ENCODE results near the gene ARHGAP33.
A peak's percentile ranks its signal among the peaks of the same experiment; 100 is the strongest.
"Not testable (repeated sequence)": the region's sequence is repeated elsewhere in the genome, so short reads cannot be mapped to it uniquely, and the experiment has no call there.

Gene ARHGAP33

GRCh38 chr19:35756377-35757230 is 18.8 kb upstream of the ARHGAP33 start, which contains the start of gene HSPB6:
HSPB6 (minus strand) TSS chr19:35757029; CDS start chr19:35757008, 21 bp downstream.
- DNase-seq, result peak; percentile 13

- DNase-seq, result peak; percentile 58
Observed at GRCh38 chr19:35757231-35757748, 18.1 kb upstream of the ARHGAP33 start.

GRCh38 chr19:35757749-35758608 is 17.4 kb upstream of the ARHGAP33 start, which contains the start of gene PROSER3:
PROSER3 (plus strand) TSS chr19:35758176; CDS start chr19:35758216, 40 bp downstream.
- peak; percentile 97 for DNase-seq

GRCh38 chr19:35759697-35760096 is 15.7 kb upstream of the ARHGAP33 start:
- DNase-seq, result no peak

- DNase-seq, result no peak
Observed at GRCh38 chr19:35760711-35761349, 14.5 kb upstream of the ARHGAP33 start.

GRCh38 chr19:35764432-35765315 is 10.7 kb upstream of the ARHGAP33 start:
- peak; percentile 10 for DNase-seq

- peak; percentile 15 for DNase-seq
Observed at GRCh38 chr19:35766571-35767104, 8.7 kb upstream of the ARHGAP33 start.

GRCh38 chr19:35767288-35768081 is 7.9 kb upstream of the ARHGAP33 start:
- peak; percentile 13 for DNase-seq

- DNase-seq, result no peak
Observed at GRCh38 chr19:35768082-35768421, 7.3 kb upstream of the ARHGAP33 start.

- DNase-seq, result not testable (repeated sequence)
Observed at GRCh38 chr19:35772362-35772761, 3.0 kb upstream of the ARHGAP33 start.

GRCh38 chr19:35773020-35773806 is 2.2 kb upstream of the ARHGAP33 start:
- DNase-seq, result no peak

- DNase-seq, result no peak
Observed at GRCh38 chr19:35774274-35775045, 904 bp upstream of the ARHGAP33 start.

GRCh38 chr19:35775046-35775297 is 392 bp upstream of the ARHGAP33 start:
- no peak for DNase-seq

- DNase-seq, result no peak
Observed at GRCh38 chr19:35776102-35776788, 881 bp downstream of the ARHGAP33 start.

GRCh38 chr19:35777086-35777841 is 1.9 kb downstream of the ARHGAP33 start:
- DNase-seq, result no peak

- DNase-seq, result no peak
Observed at GRCh38 chr19:35777961-35778360, 2.6 kb downstream of the ARHGAP33 start.

- no peak for DNase-seq
Observed at GRCh38 chr19:35779033-35779432, 3.7 kb downstream of the ARHGAP33 start.

- no peak for DNase-seq
Observed at GRCh38 chr19:35780058-35780457, 4.7 kb downstream of the ARHGAP33 start.

Data from 8988T (cell line).